GM12892 (cell line): ENCODE data around the gene GBX1.

Source experiments
- POLR2A ChIP-seq: IDR thresholded peaks from 2 replicates; pipeline ENCODE4 v1.6.1; 2011; ENCODE audit warnings: low read depth, low read length, control low read depth
- POLR2AphosphoS5 ChIP-seq: IDR thresholded peaks from 2 replicates; pipeline ENCODE4 v1.6.1; 2011; ENCODE audit warnings: low read depth, low read length, control low read depth
- TAF1 ChIP-seq: IDR thresholded peaks from 2 replicates; pipeline ENCODE4 v1.6.1; 2011; ENCODE audit warnings: low read depth, mild to moderate bottlenecking, control low read depth, low read length, borderline replicate concordance

- no peak for TF ChIP-seq POLR2A
- no peak for TF ChIP-seq TAF1
- no peak for TF ChIP-seq POLR2AphosphoS5
Measured at GRCh38 chr7:151175793-151176311, 8.4 kb upstream of the GBX1 start.
